Astrocyte (in vitro differentiated cells and primary cell): Measurements from ENCODE around the gene KRT40. TPM values are rescaled to one million over a fixed set of nuclear protein-coding genes. Genes with fewer than 3 reads are reported as not detected.
"Not testable (repeated sequence)": the region's sequence is repeated elsewhere in the genome, so short reads cannot be mapped to it uniquely, and the experiment has no call there.

Experiments used
- DNase-seq: peaks from one replicate; pipeline ENCODE4 v3.0.0-alpha.2; 2010; ENCODE audit warnings: low read depth
- FAIRE-seq: peaks from 2 replicates; lab custom pipeline; 2011; peaks lifted over from hg19 to GRCh38; lab: Jason Lieb, UNC
- H2AFZ ChIP-seq: 2 replicates; pipeline ENCODE4 v1.6.0; 2012; ENCODE audit warnings: low read depth, low read length, inconsistent platforms
- H3K27ac ChIP-seq: 2 replicates; pipeline ENCODE4 v1.5.1; 2011; ENCODE audit warnings: low read depth, low read length, inconsistent platforms
- H3K27me3 ChIP-seq: 2 replicates; pipeline ENCODE4 v1.6.0; 2011; ENCODE audit warnings: low read length, inconsistent platforms; ENCODE audit not compliant: insufficient read depth
- H3K36me3 ChIP-seq: 2 replicates; pipeline ENCODE4 v1.5.1; 2011; ENCODE audit warnings: low read length, inconsistent platforms; ENCODE audit not compliant: insufficient read depth
- H3K4me1 ChIP-seq: 2 replicates; pipeline ENCODE4 v1.5.1; 2011; ENCODE audit warnings: low read length, inconsistent platforms; ENCODE audit not compliant: insufficient read depth
- H3K4me2 ChIP-seq: 2 replicates; pipeline ENCODE4 v1.6.0; 2012; ENCODE audit warnings: low read length, inconsistent platforms
- H3K4me3 ChIP-seq: 2 replicates; pipeline ENCODE4 v1.5.1; 2011; ENCODE audit warnings: low read depth, mild to moderate bottlenecking, low read length, inconsistent platforms; ENCODE audit not compliant: insufficient read depth
- H3K79me2 ChIP-seq: 2 replicates; pipeline ENCODE4 v1.6.0; 2012; ENCODE audit warnings: mild to moderate bottlenecking, low read length, inconsistent platforms; ENCODE audit not compliant: insufficient read depth
- H3K9ac ChIP-seq: 2 replicates; pipeline ENCODE4 v1.6.0; 2012; ENCODE audit warnings: mild to moderate bottlenecking, low read length, inconsistent platforms
- H3K9me3 ChIP-seq: 2 replicates; pipeline ENCODE4 v1.5.1; 2012; ENCODE audit warnings: low read depth, mild to moderate bottlenecking, low read length, inconsistent platforms; ENCODE audit not compliant: insufficient read depth
- H4K20me1 ChIP-seq: 2 replicates; pipeline ENCODE4 v1.6.0; 2012; ENCODE audit warnings: low read length, inconsistent platforms; ENCODE audit not compliant: insufficient read depth
- H3K27ac Mint-ChIP-seq: one replicate; pipeline ENCODE4 v1.8.0; 2021; ENCODE audit warnings: mild to moderate bottlenecking, mixed read lengths; ENCODE audit not compliant: unreplicated experiment
- H3K27me3 Mint-ChIP-seq: one replicate; pipeline ENCODE4 v1.8.0; 2021; ENCODE audit warnings: low read depth, mixed read lengths; ENCODE audit not compliant: unreplicated experiment
- H3K36me3 Mint-ChIP-seq: one replicate; pipeline ENCODE4 v1.8.0; 2021; ENCODE audit warnings: low read depth, mixed read lengths; ENCODE audit not compliant: unreplicated experiment
- H3K4me1 Mint-ChIP-seq: one replicate; pipeline ENCODE4 v1.8.0; 2021; ENCODE audit warnings: low read depth, mixed read lengths; ENCODE audit not compliant: unreplicated experiment
- H3K4me3 Mint-ChIP-seq: one replicate; pipeline ENCODE4 v1.8.0; 2021; ENCODE audit warnings: mild to moderate bottlenecking, moderate library complexity, mixed read lengths; ENCODE audit not compliant: unreplicated experiment
- H3K9me3 Mint-ChIP-seq: one replicate; pipeline ENCODE4 v1.8.0; 2021; ENCODE audit warnings: mild to moderate bottlenecking, mixed read lengths; ENCODE audit not compliant: unreplicated experiment
- EZH2 ChIP-seq: IDR thresholded peaks from 2 replicates; pipeline ENCODE4 v1.6.1; 2012; ENCODE audit warnings: mild to moderate bottlenecking, low read length, inconsistent platforms; ENCODE audit not compliant: insufficient read depth
- total RNA-seq: library from RNA; stranded (reverse); gene quantifications from 2 replicates; pipeline ENCODE4 v1.2.1, GENCODE V29; 2021
- TF ChIP-seq, protein P1 (sequence below): IDR thresholded peaks from 2 replicates; pipeline ENCODE4 v1.5.1; 2011; ENCODE audit warnings: low read depth, mild to moderate bottlenecking, inconsistent platforms, low read length, moderate library complexity; ENCODE audit not compliant: insufficient read depth

The KRT40 gene
- total RNA-seq, 1 donor from 2014 or later, result not detected

DNA sequence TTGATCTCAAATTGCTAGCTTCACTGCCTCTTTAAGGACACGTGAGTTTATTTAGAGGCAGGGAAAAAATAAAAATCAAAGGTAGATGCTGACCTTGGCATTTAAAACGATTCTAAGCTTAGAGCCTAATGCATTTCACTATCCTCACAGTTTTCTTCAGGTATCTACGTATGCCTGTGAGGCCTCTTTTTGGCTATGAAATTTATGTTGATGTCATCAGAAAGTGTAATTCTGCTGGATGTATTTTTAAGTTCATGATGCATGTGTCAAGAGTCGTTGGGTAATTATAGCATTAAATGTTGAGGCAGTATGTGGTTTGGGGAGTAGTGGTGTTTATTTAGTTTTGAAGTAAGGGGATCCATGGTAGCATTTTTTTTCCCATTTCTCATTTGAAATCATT lies 19.8 kb upstream of the KRT40 start:
- Histone ChIP-seq H3K36me3 (no peaks in the 10 kb centered on the region), H3K27me3 (no peaks in the 10 kb centered on the region), H3K27ac (no peak overlapping the region), H3K4me2 (no peak overlapping the region), H3K9ac (no peak overlapping the region), H3K9me3 (no peaks in the 10 kb centered on the region), H3K4me1 (no peaks in the 10 kb centered on the region), H3K4me3 (no peak overlapping the region), H4K20me1 (no peaks in the 10 kb centered on the region), H3K79me2 (no peaks in the 10 kb centered on the region), H2AFZ (no peak overlapping the region)
- no peaks in the 10 kb centered on the region for H3K9me3 Mint-ChIP-seq
- H3K4me3 Mint-ChIP-seq, result no peak overlapping the region
- no peak for FAIRE-seq
- TF ChIP-seq EZH2, result no peak
- TF ChIP-seq, protein P1, sequence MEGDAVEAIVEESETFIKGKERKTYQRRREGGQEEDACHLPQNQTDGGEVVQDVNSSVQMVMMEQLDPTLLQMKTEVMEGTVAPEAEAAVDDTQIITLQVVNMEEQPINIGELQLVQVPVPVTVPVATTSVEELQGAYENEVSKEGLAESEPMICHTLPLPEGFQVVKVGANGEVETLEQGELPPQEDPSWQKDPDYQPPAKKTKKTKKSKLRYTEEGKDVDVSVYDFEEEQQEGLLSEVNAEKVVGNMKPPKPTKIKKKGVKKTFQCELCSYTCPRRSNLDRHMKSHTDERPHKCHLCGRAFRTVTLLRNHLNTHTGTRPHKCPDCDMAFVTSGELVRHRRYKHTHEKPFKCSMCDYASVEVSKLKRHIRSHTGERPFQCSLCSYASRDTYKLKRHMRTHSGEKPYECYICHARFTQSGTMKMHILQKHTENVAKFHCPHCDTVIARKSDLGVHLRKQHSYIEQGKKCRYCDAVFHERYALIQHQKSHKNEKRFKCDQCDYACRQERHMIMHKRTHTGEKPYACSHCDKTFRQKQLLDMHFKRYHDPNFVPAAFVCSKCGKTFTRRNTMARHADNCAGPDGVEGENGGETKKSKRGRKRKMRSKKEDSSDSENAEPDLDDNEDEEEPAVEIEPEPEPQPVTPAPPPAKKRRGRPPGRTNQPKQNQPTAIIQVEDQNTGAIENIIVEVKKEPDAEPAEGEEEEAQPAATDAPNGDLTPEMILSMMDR, result no peak
- H3K4me1 Mint-ChIP-seq, result no peaks in the 10 kb centered on the region
- peaks cover 2% of the 10 kb centered on the region for H3K27me3 Mint-ChIP-seq
- H3K27ac Mint-ChIP-seq, result no peak overlapping the region
- no peak for DNase-seq
- H3K36me3 Mint-ChIP-seq, result no peaks in the 10 kb centered on the region

DNA sequence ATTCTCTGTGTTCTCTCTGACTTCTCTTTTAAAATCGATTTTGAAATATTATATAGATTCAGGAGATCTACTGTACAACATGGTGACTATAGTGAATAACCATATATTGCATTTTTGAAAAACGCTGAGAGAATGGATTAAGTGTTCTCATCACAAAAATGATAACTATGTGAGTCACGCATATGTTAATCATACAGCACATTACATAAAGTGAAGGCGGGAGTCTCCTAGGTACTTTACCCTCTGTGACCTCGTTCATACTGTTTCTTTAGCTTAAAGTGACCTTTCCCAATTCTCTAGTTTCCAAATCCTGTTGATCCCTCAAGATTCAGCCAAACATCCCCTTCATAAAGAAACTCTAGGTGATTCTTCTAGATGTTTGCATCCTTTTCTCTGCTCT lies 18.7 kb upstream of the KRT40 start:
- H3K27me3 Mint-ChIP-seq, result peaks cover 2% of the 10 kb centered on the region
- Histone ChIP-seq H4K20me1 (no peaks in the 10 kb centered on the region), H3K27ac (no peak overlapping the region), H3K27me3 (no peaks in the 10 kb centered on the region), H3K79me2 (no peaks in the 10 kb centered on the region), H3K9me3 (no peaks in the 10 kb centered on the region), H3K9ac (no peak overlapping the region), H3K4me3 (no peak overlapping the region), H3K4me2 (no peak overlapping the region), H3K36me3 (no peaks in the 10 kb centered on the region), H3K4me1 (no peaks in the 10 kb centered on the region), H2AFZ (no peak overlapping the region)
- H3K36me3 Mint-ChIP-seq, result no peaks in the 10 kb centered on the region
- H3K27ac Mint-ChIP-seq, result no peak overlapping the region
- FAIRE-seq (peak; percentile 59), DNase-seq (no peak)
- TF ChIP-seq EZH2, result no peak
- TF ChIP-seq, protein P1, result no peak
- no peaks in the 10 kb centered on the region for H3K9me3 Mint-ChIP-seq
- no peaks in the 10 kb centered on the region for H3K4me1 Mint-ChIP-seq
- H3K4me3 Mint-ChIP-seq, result no peak overlapping the region

DNA sequence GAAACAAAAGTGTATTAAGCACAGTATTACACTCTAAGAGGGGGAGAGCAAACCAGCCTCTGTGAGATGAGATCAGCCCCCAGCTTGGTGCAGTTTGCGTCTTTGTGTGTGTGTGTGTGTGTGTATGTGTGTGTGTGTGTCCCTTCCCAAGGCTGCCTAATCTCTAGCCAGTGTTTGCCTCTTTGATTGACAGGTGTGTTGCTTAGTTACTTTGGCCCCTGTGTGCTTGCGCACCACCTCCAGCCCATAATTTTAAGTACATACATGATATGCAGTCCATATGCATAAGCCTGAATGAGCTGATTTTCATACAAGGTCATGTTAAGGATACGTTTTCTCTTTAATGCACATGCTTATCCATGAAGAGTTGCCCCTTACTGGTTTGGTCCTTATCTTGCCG lies 17.7 kb upstream of the KRT40 start:
- Histone ChIP-seq H3K27me3 (no peaks in the 10 kb centered on the region), H3K79me2 (no peaks in the 10 kb centered on the region), H3K4me2 (no peak overlapping the region), H3K4me1 (no peaks in the 10 kb centered on the region), H3K9me3 (no peaks in the 10 kb centered on the region), H3K4me3 (no peak overlapping the region), H3K36me3 (no peaks in the 10 kb centered on the region), H3K27ac (no peak overlapping the region), H4K20me1 (no peaks in the 10 kb centered on the region), H2AFZ (no peak overlapping the region), H3K9ac (no peak overlapping the region)
- H3K9me3 Mint-ChIP-seq, result no peaks in the 10 kb centered on the region
- H3K27me3 Mint-ChIP-seq, result peaks cover 2% of the 10 kb centered on the region
- TF ChIP-seq, protein P1, result no peak
- H3K27ac Mint-ChIP-seq, result no peak overlapping the region
- peaks cover 6% of the 10 kb centered on the region for H3K4me1 Mint-ChIP-seq
- no peaks in the 10 kb centered on the region for H3K36me3 Mint-ChIP-seq
- no peak for DNase-seq
- no peak for FAIRE-seq
- no peak overlapping the region for H3K4me3 Mint-ChIP-seq

DNA sequence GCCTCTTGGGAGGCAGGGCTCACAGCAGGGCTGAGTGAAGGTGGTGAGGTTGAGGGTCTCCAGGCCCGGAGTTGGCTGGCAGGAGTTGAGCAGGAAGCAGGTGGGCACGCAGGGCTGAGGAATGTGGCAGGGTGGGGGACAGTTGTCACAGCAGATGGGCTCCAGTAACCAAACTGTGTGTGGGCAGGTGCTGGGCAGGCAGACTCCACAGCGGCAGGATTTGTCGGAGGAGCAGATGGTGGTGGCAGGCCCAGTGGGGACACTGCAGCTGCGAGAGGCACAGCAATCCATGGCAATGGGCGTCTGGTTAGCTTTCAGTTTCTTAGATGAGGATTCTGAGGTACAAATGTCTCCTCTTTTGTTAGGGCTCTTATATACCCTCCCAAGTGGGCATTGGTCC lies 15.4 kb upstream of the KRT40 start, which contains the start of gene KRTAP3-2:
KRTAP3-2 (minus strand) TSS at position 344 of the 400 bp plus-strand sequence; CDS start at position 291, 53 bp downstream.
- not testable (repeated sequence) for FAIRE-seq, DNase-seq, H3K27ac Mint-ChIP-seq, H4K20me1 ChIP-seq, H3K4me3 Mint-ChIP-seq, H3K4me1 Mint-ChIP-seq, H3K36me3 ChIP-seq, H3K36me3 Mint-ChIP-seq, H3K27ac ChIP-seq, H3K79me2 ChIP-seq, H3K27me3 Mint-ChIP-seq, H3K9ac ChIP-seq, H3K9me3 Mint-ChIP-seq, H3K27me3 ChIP-seq, H3K4me2 ChIP-seq, H3K4me3 ChIP-seq, H3K9me3 ChIP-seq, H3K4me1 ChIP-seq, H2AFZ ChIP-seq
